ENCODE data around the gene GAB2.
A peak's percentile ranks its signal among the peaks of the same experiment; 100 is the strongest.

Gene GAB2

GRCh38 chr11:78201096-78201818, 216.4 kb downstream of the GAB2 start:
- no peak for ATAC-seq

- no peak for ATAC-seq
Observed at GRCh38 chr11:78200553-78200952, 217.1 kb downstream of the GAB2 start.

GRCh38 chr11:78200061-78200460, 217.6 kb downstream of the GAB2 start:
- no peak for ATAC-seq

- no peak for ATAC-seq
Observed at GRCh38 chr11:78199653-78200015, 218.0 kb downstream of the GAB2 start.

GRCh38 chr11:78199015-78199652, 218.5 kb downstream of the GAB2 start:
- ATAC-seq: no peak

GRCh38 chr11:78197816-78198215, 219.8 kb downstream of the GAB2 start:
- no peak for ATAC-seq

- ATAC-seq: no peak
Observed at GRCh38 chr11:78196661-78197091, 220.9 kb downstream of the GAB2 start.

- ATAC-seq: no peak
Observed at GRCh38 chr11:78195917-78196560, 221.6 kb downstream of the GAB2 start.

GRCh38 chr11:78194490-78194889, 223.1 kb downstream of the GAB2 start:
- ATAC-seq: peak in 1 of 2 donors; percentile 12

GRCh38 chr11:78193806-78194205, 223.8 kb downstream of the GAB2 start:
- no peak for ATAC-seq

GRCh38 chr11:78192911-78193351, 224.7 kb downstream of the GAB2 start:
- no peak for ATAC-seq

GRCh38 chr11:78192223-78192719, 225.3 kb downstream of the GAB2 start:
- no peak for ATAC-seq

GRCh38 chr11:78190871-78191538, 226.6 kb downstream of the GAB2 start:
- no peak for ATAC-seq

- ATAC-seq: no peak
Observed at GRCh38 chr11:78190374-78190773, 227.2 kb downstream of the GAB2 start.

- ATAC-seq: no peak
Observed at GRCh38 chr11:78189851-78190250, 227.8 kb downstream of the GAB2 start.

- ATAC-seq: no peak
Observed at GRCh38 chr11:78189174-78189724, 228.4 kb downstream of the GAB2 start.

- ATAC-seq: peak; percentile 94 to 95
Observed at GRCh38 chr11:78188286-78189173, 229.1 kb downstream of the GAB2 start, which contains the start of the genes KCTD21 and USP35. Gene KCTD21, minus strand, starts transcription at chr11:78188626. Its CDS starts 14,072 bp downstream, at chr11:78174554. Gene USP35, plus strand, starts transcription at chr11:78188919. Its CDS starts 7,327 bp downstream, at chr11:78196246.

- peak; percentile 64 to 69 for ATAC-seq
Observed at GRCh38 chr11:78187366-78188285, 230.0 kb downstream of the GAB2 start.

- ATAC-seq: no peak
Observed at GRCh38 chr11:78181185-78181584, 236.4 kb downstream of the GAB2 start.

GRCh38 chr11:78180751-78181150, 236.9 kb downstream of the GAB2 start:
- ATAC-seq: no peak
